ENCODE results near the gene PMPCA. TPM values are rescaled to one million over a fixed set of nuclear protein-coding genes. Genes with fewer than 3 reads are reported as not detected.

The PMPCA gene
- total and polyA plus RNA-seq, 2 of the 8 experiments (the other 6 are each of a cell fraction or from before 2014, with no cell fraction given): 60.0 to 88.2 TPM

DNA sequence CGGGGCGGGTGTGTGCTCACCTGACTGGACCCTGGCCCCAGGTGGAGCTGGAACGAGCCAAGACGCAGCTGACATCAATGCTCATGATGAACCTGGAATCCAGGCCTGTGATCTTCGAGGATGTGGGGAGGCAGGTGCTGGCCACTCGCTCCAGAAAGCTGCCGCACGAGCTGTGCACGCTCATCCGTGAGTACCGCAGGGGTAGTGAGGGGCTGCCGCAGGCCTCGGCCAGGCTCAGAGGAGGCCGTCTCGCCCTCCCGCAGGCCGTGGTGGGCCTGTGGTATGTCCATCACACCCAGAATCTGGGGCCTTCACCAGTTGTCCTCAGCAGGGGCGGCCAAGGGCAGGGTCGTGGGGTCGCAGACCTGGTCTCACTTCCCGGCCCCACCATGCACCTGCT, 11.3 kb downstream of the PMPCA start:
- Histone ChIP-seq H3K4me3 (ENCODE audit: extremely low read depth in 1 of 4, insufficient read depth in 2 of 4, low read depth in 3 of 4, low read length in 4 of 4) (no peak overlapping the region), H3K14ac (ENCODE audit: insufficient read length) (no peak overlapping the region)
- no peak for FAIRE-seq
- TF ChIP-seq TAF7 (optimal IDR thresholded peaks at IDR 0.05; ENCODE audit: borderline replicate concordance, low read depth, low read length) (no peak), KDM4A (IDR thresholded peaks at IDR 0.05; ENCODE audit: low read depth, low read length, severe bottlenecking) (no peak), TAF1 (IDR thresholded peaks at IDR 0.05; ENCODE audit: low read depth, low read length) (no peak), BRCA1 (IDR thresholded peaks at IDR 0.05; ENCODE audit: low read depth, low read length) (no peak), CBX5 (IDR thresholded peaks at IDR 0.05; ENCODE audit: low read depth, low read length) (no peak), GTF2F1 (IDR thresholded peaks at IDR 0.05; ENCODE audit: borderline replicate concordance, low read depth, low read length) (no peak), HDAC6 (IDR thresholded peaks at IDR 0.05; ENCODE audit: low read depth, low read length) (no peak), SAP30 (IDR thresholded peaks at IDR 0.05; ENCODE audit: insufficient read depth, insufficient replicate concordance, low read length) (no peak), BCL11A (IDR thresholded peaks at IDR 0.05; ENCODE audit: low read depth in 2 of 2, low read length in 2 of 2) (no peak), EZH2 (IDR thresholded peaks at IDR 0.05; ENCODE audit: low read depth, low read length, severe bottlenecking) (no peak), ASH2L (IDR thresholded peaks at IDR 0.05; ENCODE audit: low read length) (no peak), EP300 (IDR thresholded peaks at IDR 0.05; ENCODE audit: borderline replicate concordance in 1 of 2, low read depth in 2 of 2, low read length in 2 of 2) (no peak)
- TF ChIP-seq, protein P1, sequence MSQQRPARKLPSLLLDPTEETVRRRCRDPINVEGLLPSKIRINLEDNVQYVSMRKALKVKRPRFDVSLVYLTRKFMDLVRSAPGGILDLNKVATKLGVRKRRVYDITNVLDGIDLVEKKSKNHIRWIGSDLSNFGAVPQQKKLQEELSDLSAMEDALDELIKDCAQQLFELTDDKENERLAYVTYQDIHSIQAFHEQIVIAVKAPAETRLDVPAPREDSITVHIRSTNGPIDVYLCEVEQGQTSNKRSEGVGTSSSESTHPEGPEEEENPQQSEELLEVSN (IDR thresholded peaks at IDR 0.05): no peak

More for the DNA sequence above, 11.3 kb downstream of the PMPCA start:
- no peaks in the 10 kb centered on the region for H3K79me1 ChIP-seq (ENCODE audit: low read depth, low read length)
- H3K4ac ChIP-seq (replicated peaks; ENCODE audit: insufficient read length, low read depth, low read length): no peak overlapping the region
- H2BK120ac ChIP-seq (replicated peaks; ENCODE audit: low read depth, low read length): no peak overlapping the region
- no peak overlapping the region for H2AFZ ChIP-seq (ENCODE audit: low read length)
- ChIA-PET CTCF (ENCODE audit: partially characterized antibody) (interaction anchor here (0.7 to 1.4 kb wide), 5 partner anchors 13 to 250 kb away, joined by 3 to 4 read pairs (median 3); no protein-coding TSS in a partner anchor), POLR2A (ENCODE audit: partially characterized antibody) (interaction anchor here (0.7 to 2.3 kb wide), 6 partner anchors 13 to 33 kb away, joined by 3 to 5 read pairs (median 3); partner anchors contain the start of gene SNAPC4)
- H4K5ac ChIP-seq (ENCODE audit: insufficient read length, low read depth, low read length): no peak overlapping the region
- no peak overlapping the region for H3K4me2 ChIP-seq (ENCODE audit: insufficient read depth in 1 of 2, low read depth in 2 of 2, low read length in 2 of 2)
- peaks cover 30 to 52% (median 47%) of the 10 kb centered on the region in 4 experiments for H3K36me3 ChIP-seq (ENCODE audit: control insufficient read depth in 2 of 4, insufficient read depth in 4 of 4, low read length in 3 of 4)
- no peaks in the 10 kb centered on the region for H3K27me3 ChIP-seq (replicated peaks in 1 of 4; ENCODE audit: control insufficient read depth in 3 of 4, extremely low read depth in 1 of 4, insufficient read depth in 3 of 4, low read length in 3 of 4)
- H3K9ac ChIP-seq (replicated peaks in 1 of 4; ENCODE audit: extremely low read depth in 1 of 4, low read depth in 3 of 4, low read length in 3 of 4): no peak overlapping the region
- 95% methylated on average over 17 of the region's 21 CpGs; no CpG with 5 or more reads in 1 of the 2 experiments for WGBS, 2 experiments (ENCODE audit: extremely low coverage in 1 of 2, insufficient coverage in 1 of 2, insufficient read length in 1 of 2, insufficient replicate concordance in 2 of 2, low coverage in 1 of 2, low lambda C conversion rate in 2 of 2, missing lambda C conversion rate in 1 of 2)
- no peak overlapping the region for H4K8ac ChIP-seq (ENCODE audit: extremely low read depth, insufficient read depth, low read length)
- no peak overlapping the region for H2BK15ac ChIP-seq (ENCODE audit: low read length)
- no peak overlapping the region for H4K91ac ChIP-seq (replicated peaks; ENCODE audit: insufficient read length, low read length)
- H3K18ac ChIP-seq (ENCODE audit: extremely low read depth, low read length): no peak overlapping the region
- no peaks in the 10 kb centered on the region for H3K79me2 ChIP-seq (ENCODE audit: control insufficient read depth in 1 of 2, insufficient read depth in 2 of 2, low read length in 2 of 2)
- no peak overlapping the region for H2AK5ac ChIP-seq (ENCODE audit: low read depth, low read length)
- no peaks in the 10 kb centered on the region for H3K4me1 ChIP-seq (replicated peaks in 1 of 4; ENCODE audit: control insufficient read depth in 3 of 4, insufficient read depth in 4 of 4, low read length in 3 of 4)
- H2BK20ac ChIP-seq (ENCODE audit: low read length): no peak overlapping the region
- no peaks in the 10 kb centered on the region for H3K9me3 ChIP-seq (ENCODE audit: insufficient read depth in 2 of 2, low read depth in 1 of 2, low read length in 1 of 2)
- no peaks in the 10 kb centered on the region for H3K23me2 ChIP-seq (ENCODE audit: low read depth, low read length)
- H2BK12ac ChIP-seq (ENCODE audit: low read depth, low read length): no peak overlapping the region
- H2BK5ac ChIP-seq (ENCODE audit: low read depth, low read length): no peak overlapping the region
- peaks cover 6 to 10% of the 10 kb centered on the region in 2 experiments for H4K20me1 ChIP-seq (replicated peaks in 1 of 2; ENCODE audit: control insufficient read depth in 1 of 2, insufficient read depth in 2 of 2, low read length in 2 of 2)
- DNase-seq (ENCODE audit: low read depth in 1 of 2, low spot score in 2 of 2): no peak
- H3K23ac ChIP-seq (ENCODE audit: insufficient read length): no peak overlapping the region
- no peak overlapping the region for H3K56ac ChIP-seq (replicated peaks; ENCODE audit: insufficient read length, low read depth, low read length)
- H3K27ac ChIP-seq (ENCODE audit: low read depth, low read length): no peak overlapping the region

All from H1 (cell line).